ENCODE data around the gene SLC44A5.

DNA sequence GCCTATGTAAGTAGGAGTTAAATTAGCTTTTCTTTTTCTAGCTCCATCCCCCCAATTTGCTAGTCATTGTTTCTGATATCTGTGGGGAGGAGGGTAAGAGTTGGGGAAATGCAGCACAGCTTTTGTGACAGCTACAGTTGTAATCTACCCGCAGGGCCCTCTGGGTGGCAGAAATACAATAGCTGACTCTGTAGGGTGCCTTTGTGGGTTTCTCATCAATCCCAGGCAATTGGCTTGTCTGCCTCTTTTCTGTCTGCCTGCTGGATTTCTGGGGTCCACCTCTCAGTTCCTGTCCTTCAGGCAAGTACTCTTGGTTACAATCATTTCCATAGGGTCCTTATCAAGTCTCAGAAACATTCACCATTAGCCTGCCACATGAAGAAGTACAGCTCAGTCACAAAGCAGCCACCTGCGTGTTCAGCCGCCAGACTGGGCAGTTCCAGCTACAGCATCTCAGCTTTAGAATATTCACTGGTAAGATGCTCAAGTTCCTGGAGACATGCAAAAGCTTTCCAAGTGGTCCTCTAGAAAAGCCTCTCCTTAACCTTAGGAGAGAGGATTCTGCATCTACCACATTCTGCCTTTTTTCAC is 19.2 kb upstream of the SLC44A5 start:
- no peak for TF ChIP-seq EZH2 (IDR thresholded peaks at IDR 0.05; ENCODE audit: borderline replicate concordance, low read length)
- no peak for TF ChIP-seq CTCF (conservative IDR thresholded peaks at IDR 0.05 in 1 of 2, IDR thresholded peaks at IDR 0.05 in 1 of 2; ENCODE audit: extremely low read depth in 1 of 2, insufficient read depth in 1 of 2, low read depth in 1 of 2, low read length in 2 of 2)

Data from mammary epithelial cell (primary cell).